Transverse colon (tissue), 4 donors: ENCODE measurements around the gene CDC14B. TPM values are rescaled to one million over a fixed set of nuclear protein-coding genes. Genes with fewer than 3 reads are reported as not detected.

ENCODE experiments used
- DNase-seq: peaks from one replicate; pipeline ENCODE4 v3.0.0-alpha.2; 2019
- H3K27ac ChIP-seq, 4 donors: fragments of 200-600 bp; sonication (generic); 2 replicates each; pipeline ENCODE4 v1.5.1; 2016 to 2018; ENCODE audit warnings: inconsistent platforms in 4 of 4
- H3K27me3 ChIP-seq: fragments of 200-600 bp; sonication (generic); 2 replicates; pipeline ENCODE4 v1.5.1; 2017; ENCODE audit warnings: inconsistent platforms
- H3K36me3 ChIP-seq, 4 donors: fragments of 200-600 bp; sonication (generic); 2 replicates each; pipeline ENCODE4 v1.5.1; 2017 to 2019; ENCODE audit warnings: inconsistent platforms in 4 of 4
- H3K4me1 ChIP-seq, 4 donors: fragments of 200-600 bp; sonication (generic); 2 replicates each; pipeline ENCODE4 v1.5.1; 2017 to 2020; ENCODE audit warnings: inconsistent platforms in 4 of 4
- H3K4me3 ChIP-seq, 4 donors: fragments of 200-600 bp; sonication (generic); 1 replicate in 1 of 4; 2 replicates in 3 of 4; pipeline versions ENCODE4 v1.5.1 to v1.6.1; 2017 to 2019; ENCODE audit warnings: inconsistent platforms in 4 of 4
- H3K9me3 ChIP-seq, 2 donors: fragments of 200-600 bp; sonication (generic); 2 replicates each; pipeline ENCODE4 v1.5.1; 2017 to 2019; ENCODE audit warnings: inconsistent platforms in 2 of 2
- CTCF ChIP-seq, 5 experiments: fragments of 200-600 bp in 3 of 5; fragments of 450-650 bp in 2 of 5; sonication (generic) in 3 of 5; IDR thresholded peaks; 1 replicate in 2 of 5; 2 replicates in 3 of 5; pipeline ENCODE4 v1.5.1; 2016 to 2017; ENCODE audit warnings: antibody characterized with exemption in 5 of 5, inconsistent platforms in 3 of 5, mild to moderate bottlenecking in 2 of 5, moderate library complexity in 1 of 5
- EP300 ChIP-seq: sonication (generic); formaldehyde crosslinking; IDR thresholded peaks from one replicate; pipeline ENCODE4 v1.6.1; 2017; ENCODE audit warnings: antibody characterized with exemption, low read depth
- POLR2A ChIP-seq: fragments of 450-650 bp; IDR thresholded peaks from one replicate; pipeline ENCODE4 v1.6.1; 2016; ENCODE audit warnings: antibody characterized with exemption, mild to moderate bottlenecking, moderate library complexity
- POLR2AphosphoS5 ChIP-seq, 3 donors: sonication (generic); formaldehyde crosslinking; IDR thresholded peaks; one replicate each; pipeline ENCODE4 v1.6.1; 2016; ENCODE audit warnings: antibody characterized with exemption in 3 of 3
- WGBS, 2 donors: methylation state at CpG; one replicate each; pipeline ENCODE4 v1.1.5; 2018; ENCODE audit warnings: low coverage in 1 of 2; 5-methylcytosine and 5-hydroxymethylcytosine counted together
- in situ Hi-C, 4 donors: fragments of 200-750 bp; cut with MboI; loops; one replicate each; pipeline versions ENCODE4 v1.15.0 to v1.15.1; 2017; ENCODE audit warnings: low sequenced_read_pairs in 3 of 4, low pct_ligation_motif_present in 1 of 4, low pct_unique_long_range_greater_than_20kb in 1 of 4
- intact Hi-C: fragments of 100-400 bp; cut with DNase I; formaldehyde crosslinking; loops from one replicate; pipeline ENCODE4 v1.15.1; 2023; ENCODE audit warnings: low total_unique reads
- total RNA-seq, 4 donors: library from RNA; depleted of rRNA; stranded (reverse); fragments of >200 nt; gene quantifications; one replicate each; pipeline ENCODE4 v1.1.0, GENCODE V29; 2016

Gene CDC14B
- total RNA-seq, 4 donors from 2014 or later = 18.0 to 22.3 (median 20.9) TPM

- H3K4me1 ChIP-seq = no peaks in the 10 kb centered on the region
- H3K36me3 ChIP-seq = no peaks in the 10 kb centered on the region
- 77 to 84% methylated on average over 4 to 11 of the region's 11 CpGs for WGBS, 2 donors
- H3K4me3 ChIP-seq = no peak overlapping the region
- no peak for DNase-seq
- in situ Hi-C loops (no loop called here), intact Hi-C loops (no loop called here)
- no peaks in the 10 kb centered on the region for H3K27me3 ChIP-seq
- TF ChIP-seq CTCF (IDR thresholded peaks at IDR 0.05) = no peak
- TF ChIP-seq POLR2A = no peak
- TF ChIP-seq POLR2AphosphoS5 (IDR thresholded peaks at IDR 0.05) = no peak
- no peak for TF ChIP-seq EP300
- no peak overlapping the region for H3K27ac ChIP-seq
- no peaks in the 10 kb centered on the region for H3K9me3 ChIP-seq
Observed at GRCh38 chr9:96495341-96495740, 124.3 kb downstream of the CDC14B start.

GRCh38 chr9:96494215-96494800 is 125.3 kb downstream of the CDC14B start:
- no peak overlapping the region for H3K27ac ChIP-seq
- no peak for DNase-seq
- WGBS, 2 donors = 90 to 100% methylated on average over 1 to 7 of the region's 8 CpGs

GRCh38 chr9:96493757-96494156 is 125.9 kb downstream of the CDC14B start:
- DNase-seq = no peak
- Histone ChIP-seq H3K36me3 (no peaks in the 10 kb centered on the region), H3K4me1 (no peaks in the 10 kb centered on the region), H3K27me3 (no peaks in the 10 kb centered on the region), H3K9me3 (no peaks in the 10 kb centered on the region), H3K27ac (no peak overlapping the region), H3K4me3 (no peak overlapping the region)
- 85 to 89% methylated on average over 5 to 13 of the region's 13 CpGs for WGBS, 2 donors
- intact Hi-C loops = no loop called here
- in situ Hi-C loops = no loop called here
- no peak for TF ChIP-seq CTCF (IDR thresholded peaks at IDR 0.05)

More at GRCh38 chr9:96494215-96494800, 125.3 kb downstream of the CDC14B start:
- H3K27me3 ChIP-seq = no peaks in the 10 kb centered on the region
- H3K4me3 ChIP-seq = no peak overlapping the region
- TF ChIP-seq EP300 = no peak
- TF ChIP-seq POLR2A = no peak
- TF ChIP-seq CTCF (IDR thresholded peaks at IDR 0.05) = no peak
- TF ChIP-seq POLR2AphosphoS5 (IDR thresholded peaks at IDR 0.05) = no peak
- H3K4me1 ChIP-seq = no peaks in the 10 kb centered on the region
- in situ Hi-C loops = no loop called here
- H3K36me3 ChIP-seq = no peaks in the 10 kb centered on the region
- intact Hi-C loops = no loop called here
- H3K9me3 ChIP-seq = no peaks in the 10 kb centered on the region

GRCh38 chr9:96492993-96493531 is 126.6 kb downstream of the CDC14B start:
- Histone ChIP-seq H3K4me3 (no peak overlapping the region), H3K36me3 (no peaks in the 10 kb centered on the region), H3K9me3 (no peaks in the 10 kb centered on the region), H3K27me3 (no peaks in the 10 kb centered on the region), H3K27ac (no peak overlapping the region), H3K4me1 (no peaks in the 10 kb centered on the region)
- 94% methylated on average over 11 of the region's 12 CpGs; no CpG with 5 or more reads in 1 of the 2 donors for WGBS, 2 donors
- DNase-seq = no peak
- in situ Hi-C loops (no loop called here), intact Hi-C loops (no loop called here)
- TF ChIP-seq POLR2A = no peak
- TF ChIP-seq EP300 = no peak
- TF ChIP-seq POLR2AphosphoS5 (IDR thresholded peaks at IDR 0.05) = no peak
- TF ChIP-seq CTCF (IDR thresholded peaks at IDR 0.05) = no peak
